K562 (cell line): ENCODE data around the gene GDAP2. TPM values are rescaled to one million over a fixed set of nuclear protein-coding genes. Genes with fewer than 3 reads are reported as not detected.
A peak's percentile ranks its signal among the peaks of the same experiment; 100 is the strongest.

Experiments used
- ATF7 ChIP-seq: fragments of 450-650 bp; IDR thresholded peaks from 2 replicates; pipeline ENCODE4 v1.7.1; 2014; ENCODE audit warnings: mild to moderate bottlenecking, moderate library complexity
- FOXJ3 ChIP-seq: sonication (generic); formaldehyde crosslinking; IDR thresholded peaks from 2 replicates; pipeline ENCODE4 v1.4.0; 2020; ENCODE audit warnings: mild to moderate bottlenecking, missing genetic modification reagents
- GTF2A2 ChIP-seq: IDR thresholded peaks from 2 replicates; pipeline ENCODE4 v1.6.1; 2016; ENCODE audit warnings: mild to moderate bottlenecking, missing genetic modification characterization, missing compliant biosample characterization
- HMG20B ChIP-seq: fragments of 250-450 bp; sonication (Bioruptor Pico); IDR thresholded peaks from 2 replicates; pipeline ENCODE4 v1.5.0; 2021; ENCODE audit warnings: mild to moderate bottlenecking
- JUND ChIP-seq, 2 experiments: IDR thresholded peaks; 2 replicates in 1 of 2; 3 replicates in 1 of 2; pipeline ENCODE4 v1.6.1; 2011; ENCODE audit warnings: borderline replicate concordance in 2 of 2, low read depth in 2 of 2, low read length in 2 of 2, improper control_type of control experiment in 1 of 2, missing biosample characterization in 1 of 2, missing genetic modification characterization in 1 of 2, missing genetic modification reagents in 1 of 2
- MYNN ChIP-seq, 2 experiments: sonication (generic); formaldehyde crosslinking in 1 of 2; IDR thresholded peaks; 2 replicates each; pipeline versions ENCODE4 v1.5.0 to v1.6.1; 2016 to 2020; ENCODE audit warnings: antibody characterized with exemption in 1 of 2, missing genetic modification reagents in 1 of 2
- PHF21A ChIP-seq: fragments of 450-650 bp; IDR thresholded peaks from 2 replicates; pipeline ENCODE4 v1.6.1; 2017; ENCODE audit warnings: low read depth, borderline replicate concordance
- POLR2G ChIP-seq: fragments of 200-400 bp; formaldehyde crosslinking; IDR thresholded peaks from 2 replicates; pipeline ENCODE4 v1.6.1; 2017; ENCODE audit warnings: low read depth, mild to moderate bottlenecking, antibody characterized with exemption, low read length, moderate library complexity
- RBM25 ChIP-seq: fragments of 200-400 bp; formaldehyde crosslinking; IDR thresholded peaks from 2 replicates; pipeline ENCODE4 v1.6.1; 2018; ENCODE audit warnings: low read length, low read depth, moderate library complexity; ENCODE audit not compliant: severe bottlenecking
- SMARCB1 ChIP-seq: IDR thresholded peaks from 2 replicates; pipeline ENCODE4 v1.6.1; 2011; ENCODE audit warnings: improper control_type of control experiment, low read depth; ENCODE audit not compliant: insufficient read length
- STAG1 ChIP-seq: sonication (generic); formaldehyde crosslinking; IDR thresholded peaks from 2 replicates; pipeline ENCODE4 v1.5.0; 2020; ENCODE audit warnings: missing genetic modification reagents, borderline replicate concordance
- TAF1 ChIP-seq: IDR thresholded peaks from 2 replicates; pipeline ENCODE4 v1.6.1; 2011; ENCODE audit warnings: mild to moderate bottlenecking, low read length, moderate library complexity; ENCODE audit not compliant: insufficient read depth, control insufficient read depth, severe bottlenecking; ENCODE audit errors: extremely low read depth
- TEAD1 ChIP-seq, 2 experiments: fragments of 450-650 bp in 1 of 2; sonication (generic) in 1 of 2; formaldehyde crosslinking; IDR thresholded peaks; 2 replicates each; pipeline versions ENCODE4 v1.4.0 to v1.8.0; 2020 to 2022; ENCODE audit warnings: mild to moderate bottlenecking in 2 of 2, missing genetic modification reagents in 1 of 2
- TEAD4 ChIP-seq, 2 experiments: sonication (generic) in 1 of 2; formaldehyde crosslinking in 1 of 2; IDR thresholded peaks; 2 replicates each; pipeline versions ENCODE4 v1.6.1 to v1.8.0; 2012 to 2022; ENCODE audit warnings: borderline replicate concordance in 1 of 2, inconsistent platforms in 1 of 2, low read length in 1 of 2, mild to moderate bottlenecking in 1 of 2, missing genetic modification reagents in 1 of 2
- ZNF445 ChIP-seq: fragments of 250-450 bp; sonication (Bioruptor Pico); IDR thresholded peaks from 2 replicates; pipeline ENCODE4 v1.4.0; 2020; ENCODE audit warnings: low read depth, mild to moderate bottlenecking, moderate library complexity
- polyA plus RNA-seq, 8 experiments: library from polyadenylated mRNA; depleted of rRNA in 4 of 8; stranded (reverse) in 5 of 8; unstranded in 3 of 8; fragments of >200 nt; fragmentation: Nextera tagmentation in 2 of 8; fragmentation: Illumina TruSeq in 1 of 8; extraction: Ambion mirVana in 2 of 8; extraction: Trizol in 1 of 8; gene quantifications; 2 replicates each; pipeline versions ENCODE4 v1.2.1 to v1.2.3, GENCODE V29; 2011 to 2014; ENCODE audit warnings: inconsistent platforms in 1 of 8, missing spikeins in 1 of 8
- total RNA-seq, 7 experiments: library from RNA; depleted of rRNA in 6 of 7; stranded (reverse); fragments of >200 nt in 6 of 7; fragmentation: Illumina TruSeq in 2 of 7; extraction: Trizol in 2 of 7; gene quantifications; 2 replicates each; pipeline versions ENCODE4 v1.2.1 to v1.2.3, GENCODE V29; 2011 to 2021; ENCODE audit warnings: low replicate concordance in 1 of 7
- TF ChIP-seq, protein P1 (sequence below): fragments of 200-800 bp; sonication (Bioruptor generic); IDR thresholded peaks from 2 replicates; pipeline ENCODE4 v1.6.1; 2016; ENCODE audit warnings: missing genetic modification characterization, missing compliant biosample characterization
- TF ChIP-seq, protein P2 (sequence below): fragments of 450-650 bp; IDR thresholded peaks from 2 replicates; pipeline ENCODE4 v1.6.1; 2016
- TF ChIP-seq, protein P3 (sequence below): sonication (generic); formaldehyde crosslinking; IDR thresholded peaks from 2 replicates; pipeline ENCODE4 v1.8.1; 2023; ENCODE audit warnings: mild to moderate bottlenecking, missing genetic modification reagents

Gene GDAP2
- total and polyA plus RNA-seq, 9 of the 15 experiments (the other 6 are each of a cell fraction or from before 2014, with no cell fraction given), result 4.1 to 23.1 (median 13.2) TPM

DNA sequence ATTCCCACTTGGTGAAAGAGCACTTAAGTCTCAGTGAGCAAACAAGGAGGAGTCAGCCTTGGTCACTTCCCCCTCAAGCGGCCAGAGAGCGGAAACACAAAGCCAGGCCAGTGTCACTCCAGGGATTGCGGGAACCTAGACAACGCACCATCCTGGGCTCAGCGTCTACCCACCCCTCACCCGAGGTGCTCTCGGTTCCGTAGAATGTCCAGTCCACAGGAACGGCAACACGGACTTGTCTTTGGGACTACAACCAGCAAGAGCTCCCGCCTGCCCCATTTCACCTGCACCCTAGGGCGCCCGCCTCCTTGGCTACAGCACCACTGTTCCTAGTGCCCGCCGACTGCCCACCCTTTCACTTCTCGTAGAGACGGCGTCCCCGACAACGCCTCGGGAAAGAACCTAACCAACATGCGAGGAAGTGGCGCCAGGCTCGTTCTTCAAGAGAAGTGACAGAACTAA is 509 bp downstream of the GDAP2 start (continued):
- TF ChIP-seq POLR2G, result no peak
- TF ChIP-seq JUND (IDR thresholded peaks at IDR 0.05; ENCODE audit: borderline replicate concordance, low read depth, low read length), result 0 out of 2 replicates have a peak, but pooled peaks have one; percentile 27
- peak; percentile 11; the same call in 1 of the 3 replicates for TF ChIP-seq JUND (tag; IDR thresholded peaks at IDR 0.05; ENCODE audit: borderline replicate concordance, low read depth, low read length)
- no peak for TF ChIP-seq ZNF445 (CRISPR knock-in tag)
- TF ChIP-seq, protein P1, sequence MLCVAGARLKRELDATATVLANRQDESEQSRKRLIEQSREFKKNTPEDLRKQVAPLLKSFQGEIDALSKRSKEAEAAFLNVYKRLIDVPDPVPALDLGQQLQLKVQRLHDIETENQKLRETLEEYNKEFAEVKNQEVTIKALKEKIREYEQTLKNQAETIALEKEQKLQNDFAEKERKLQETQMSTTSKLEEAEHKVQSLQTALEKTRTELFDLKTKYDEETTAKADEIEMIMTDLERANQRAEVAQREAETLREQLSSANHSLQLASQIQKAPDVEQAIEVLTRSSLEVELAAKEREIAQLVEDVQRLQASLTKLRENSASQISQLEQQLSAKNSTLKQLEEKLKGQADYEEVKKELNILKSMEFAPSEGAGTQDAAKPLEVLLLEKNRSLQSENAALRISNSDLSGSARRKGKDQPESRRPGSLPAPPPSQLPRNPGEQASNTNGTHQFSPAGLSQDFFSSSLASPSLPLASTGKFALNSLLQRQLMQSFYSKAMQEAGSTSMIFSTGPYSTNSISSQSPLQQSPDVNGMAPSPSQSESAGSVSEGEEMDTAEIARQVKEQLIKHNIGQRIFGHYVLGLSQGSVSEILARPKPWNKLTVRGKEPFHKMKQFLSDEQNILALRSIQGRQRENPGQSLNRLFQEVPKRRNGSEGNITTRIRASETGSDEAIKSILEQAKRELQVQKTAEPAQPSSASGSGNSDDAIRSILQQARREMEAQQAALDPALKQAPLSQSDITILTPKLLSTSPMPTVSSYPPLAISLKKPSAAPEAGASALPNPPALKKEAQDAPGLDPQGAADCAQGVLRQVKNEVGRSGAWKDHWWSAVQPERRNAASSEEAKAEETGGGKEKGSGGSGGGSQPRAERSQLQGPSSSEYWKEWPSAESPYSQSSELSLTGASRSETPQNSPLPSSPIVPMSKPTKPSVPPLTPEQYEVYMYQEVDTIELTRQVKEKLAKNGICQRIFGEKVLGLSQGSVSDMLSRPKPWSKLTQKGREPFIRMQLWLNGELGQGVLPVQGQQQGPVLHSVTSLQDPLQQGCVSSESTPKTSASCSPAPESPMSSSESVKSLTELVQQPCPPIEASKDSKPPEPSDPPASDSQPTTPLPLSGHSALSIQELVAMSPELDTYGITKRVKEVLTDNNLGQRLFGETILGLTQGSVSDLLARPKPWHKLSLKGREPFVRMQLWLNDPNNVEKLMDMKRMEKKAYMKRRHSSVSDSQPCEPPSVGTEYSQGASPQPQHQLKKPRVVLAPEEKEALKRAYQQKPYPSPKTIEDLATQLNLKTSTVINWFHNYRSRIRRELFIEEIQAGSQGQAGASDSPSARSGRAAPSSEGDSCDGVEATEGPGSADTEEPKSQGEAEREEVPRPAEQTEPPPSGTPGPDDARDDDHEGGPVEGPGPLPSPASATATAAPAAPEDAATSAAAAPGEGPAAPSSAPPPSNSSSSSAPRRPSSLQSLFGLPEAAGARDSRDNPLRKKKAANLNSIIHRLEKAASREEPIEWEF (CRISPR knock-in tag), result no peak
- 0 out of 4 replicates have a peak, but pooled peaks of 1 of the 2 experiments have one; percentile 14 for TF ChIP-seq TEAD1 (CRISPR knock-in tag; IDR thresholded peaks at IDR 0.05)
- no peak for TF ChIP-seq FOXJ3 (CRISPR knock-in tag)
- no peak for TF ChIP-seq PHF21A
- no peak for TF ChIP-seq HMG20B (CRISPR knock-in tag)
- 0 out of 2 replicates have a peak, but pooled peaks have one; percentile 21 for TF ChIP-seq STAG1 (CRISPR knock-in tag)
- TF ChIP-seq, protein P2, sequence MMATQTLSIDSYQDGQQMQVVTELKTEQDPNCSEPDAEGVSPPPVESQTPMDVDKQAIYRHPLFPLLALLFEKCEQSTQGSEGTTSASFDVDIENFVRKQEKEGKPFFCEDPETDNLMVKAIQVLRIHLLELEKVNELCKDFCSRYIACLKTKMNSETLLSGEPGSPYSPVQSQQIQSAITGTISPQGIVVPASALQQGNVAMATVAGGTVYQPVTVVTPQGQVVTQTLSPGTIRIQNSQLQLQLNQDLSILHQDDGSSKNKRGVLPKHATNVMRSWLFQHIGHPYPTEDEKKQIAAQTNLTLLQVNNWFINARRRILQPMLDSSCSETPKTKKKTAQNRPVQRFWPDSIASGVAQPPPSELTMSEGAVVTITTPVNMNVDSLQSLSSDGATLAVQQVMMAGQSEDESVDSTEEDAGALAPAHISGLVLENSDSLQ, result peak; percentile 89
- no peak for TF ChIP-seq TAF1
- no peak for TF ChIP-seq ATF7
- TF ChIP-seq SMARCB1, result no peak
- TF ChIP-seq, protein P3, sequence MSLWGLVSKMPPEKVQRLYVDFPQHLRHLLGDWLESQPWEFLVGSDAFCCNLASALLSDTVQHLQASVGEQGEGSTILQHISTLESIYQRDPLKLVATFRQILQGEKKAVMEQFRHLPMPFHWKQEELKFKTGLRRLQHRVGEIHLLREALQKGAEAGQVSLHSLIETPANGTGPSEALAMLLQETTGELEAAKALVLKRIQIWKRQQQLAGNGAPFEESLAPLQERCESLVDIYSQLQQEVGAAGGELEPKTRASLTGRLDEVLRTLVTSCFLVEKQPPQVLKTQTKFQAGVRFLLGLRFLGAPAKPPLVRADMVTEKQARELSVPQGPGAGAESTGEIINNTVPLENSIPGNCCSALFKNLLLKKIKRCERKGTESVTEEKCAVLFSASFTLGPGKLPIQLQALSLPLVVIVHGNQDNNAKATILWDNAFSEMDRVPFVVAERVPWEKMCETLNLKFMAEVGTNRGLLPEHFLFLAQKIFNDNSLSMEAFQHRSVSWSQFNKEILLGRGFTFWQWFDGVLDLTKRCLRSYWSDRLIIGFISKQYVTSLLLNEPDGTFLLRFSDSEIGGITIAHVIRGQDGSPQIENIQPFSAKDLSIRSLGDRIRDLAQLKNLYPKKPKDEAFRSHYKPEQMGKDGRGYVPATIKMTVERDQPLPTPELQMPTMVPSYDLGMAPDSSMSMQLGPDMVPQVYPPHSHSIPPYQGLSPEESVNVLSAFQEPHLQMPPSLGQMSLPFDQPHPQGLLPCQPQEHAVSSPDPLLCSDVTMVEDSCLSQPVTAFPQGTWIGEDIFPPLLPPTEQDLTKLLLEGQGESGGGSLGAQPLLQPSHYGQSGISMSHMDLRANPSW (CRISPR knock-in tag), result no peak
- TF ChIP-seq MYNN (IDR thresholded peaks at IDR 0.05), result no peak
- no peak for TF ChIP-seq MYNN (CRISPR knock-in tag; IDR thresholded peaks at IDR 0.05)
- 0 out of 2 replicates have a peak, but pooled peaks have one; percentile 2 for TF ChIP-seq TEAD4 (IDR thresholded peaks at IDR 0.05; ENCODE audit: low read length)
- TF ChIP-seq TEAD4 (CRISPR knock-in tag; IDR thresholded peaks at IDR 0.05; ENCODE audit: borderline replicate concordance), result no peak
- TF ChIP-seq RBM25, result no peak
- no peak for TF ChIP-seq GTF2A2 (tag)
